Measurements from ENCODE around the gene IL1B. TPM values are rescaled to one million over a fixed set of nuclear protein-coding genes. Genes with fewer than 3 reads are reported as not detected.
"Not testable (repeated sequence)": the region's sequence is repeated elsewhere in the genome, so short reads cannot be mapped to it uniquely, and the experiment has no call there.

The IL1B gene
- total RNA-seq, 1 experiment from 2014 or later = 1.4 TPM

DNA sequence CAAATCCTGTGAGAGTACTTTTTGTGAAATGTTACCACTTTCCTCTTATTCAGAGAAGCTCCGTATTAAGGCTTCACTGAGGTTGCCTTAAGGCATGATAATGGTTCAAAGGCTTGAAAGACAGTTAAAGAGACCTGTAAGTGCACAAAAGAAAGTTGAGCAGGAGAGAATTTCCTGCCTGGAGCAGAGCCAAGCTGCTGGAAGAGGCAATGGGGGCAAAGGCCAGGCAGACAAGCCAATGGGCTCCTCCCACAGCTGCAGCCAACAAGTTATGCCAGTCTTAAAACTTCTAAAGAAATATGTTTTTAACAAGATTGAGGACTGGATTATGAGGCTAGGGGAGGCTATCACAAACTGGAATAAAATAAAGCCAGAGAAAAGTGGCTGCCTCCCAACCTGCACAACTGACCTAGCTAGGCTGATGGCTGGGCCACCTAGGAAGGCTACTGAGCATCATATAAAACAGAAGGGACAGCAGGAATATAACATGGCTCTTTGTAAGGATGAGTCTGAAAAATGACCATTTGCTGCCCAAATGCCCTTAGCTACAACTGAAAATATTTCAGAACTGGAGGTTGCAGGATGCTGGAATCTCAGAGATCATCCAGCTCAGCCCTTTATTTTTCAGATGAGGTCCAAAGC is 2.1 kb downstream of the IL1B start:
- Histone ChIP-seq H3K27me3 (ENCODE audit: insufficient read depth, low read depth) (no peaks in the 10 kb centered on the region), H3K36me3 (ENCODE audit: low read depth) (no peaks in the 10 kb centered on the region), H3K4me3 (peak overlapping the region; percentile 7; the same call in 1 of the 2 replicates), H3K79me2 (ENCODE audit: low read depth) (no peaks in the 10 kb centered on the region), H3K9me2 (ENCODE audit: insufficient read depth) (no peaks in the 10 kb centered on the region), H3K9me3 (ENCODE audit: insufficient read depth, low read depth) (peaks cover 3% of the 10 kb centered on the region), H3K4me2 (peak overlapping the region; percentile 87), H2AFZ (no peak overlapping the region), H3K27ac (peak overlapping the region; percentile 62), H4K20me1 (ENCODE audit: insufficient read depth) (no peaks in the 10 kb centered on the region), H3F3A (ENCODE audit: insufficient read depth, low read depth) (peaks cover 21% of the 10 kb centered on the region), H3K4me1 (replicated peaks; ENCODE audit: insufficient read depth) (peaks cover 47% of the 10 kb centered on the region)
- ChIA-PET POLR2A (ENCODE audit: unreplicated experiment) (no interaction called here), CTCF (no interaction called here)
- TF ChIP-seq, protein P1, sequence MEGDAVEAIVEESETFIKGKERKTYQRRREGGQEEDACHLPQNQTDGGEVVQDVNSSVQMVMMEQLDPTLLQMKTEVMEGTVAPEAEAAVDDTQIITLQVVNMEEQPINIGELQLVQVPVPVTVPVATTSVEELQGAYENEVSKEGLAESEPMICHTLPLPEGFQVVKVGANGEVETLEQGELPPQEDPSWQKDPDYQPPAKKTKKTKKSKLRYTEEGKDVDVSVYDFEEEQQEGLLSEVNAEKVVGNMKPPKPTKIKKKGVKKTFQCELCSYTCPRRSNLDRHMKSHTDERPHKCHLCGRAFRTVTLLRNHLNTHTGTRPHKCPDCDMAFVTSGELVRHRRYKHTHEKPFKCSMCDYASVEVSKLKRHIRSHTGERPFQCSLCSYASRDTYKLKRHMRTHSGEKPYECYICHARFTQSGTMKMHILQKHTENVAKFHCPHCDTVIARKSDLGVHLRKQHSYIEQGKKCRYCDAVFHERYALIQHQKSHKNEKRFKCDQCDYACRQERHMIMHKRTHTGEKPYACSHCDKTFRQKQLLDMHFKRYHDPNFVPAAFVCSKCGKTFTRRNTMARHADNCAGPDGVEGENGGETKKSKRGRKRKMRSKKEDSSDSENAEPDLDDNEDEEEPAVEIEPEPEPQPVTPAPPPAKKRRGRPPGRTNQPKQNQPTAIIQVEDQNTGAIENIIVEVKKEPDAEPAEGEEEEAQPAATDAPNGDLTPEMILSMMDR (conservative IDR thresholded peaks at IDR 0.05) = no peak
- no peak for TF ChIP-seq EZH2 (IDR thresholded peaks at IDR 0.05; ENCODE audit: low read depth)
- DNase-seq = peak; percentile 75 to 79
- no TSS peak for BruUV-seq (replicated peaks)
- intact Hi-C loops (cut with micrococcal nuclease; ENCODE audit: unreplicated experiment) = loop anchor here (2.0 kb wide), 1 partner anchor 70 kb away; the partner anchor contains the start of gene CKAP2L

DNA sequence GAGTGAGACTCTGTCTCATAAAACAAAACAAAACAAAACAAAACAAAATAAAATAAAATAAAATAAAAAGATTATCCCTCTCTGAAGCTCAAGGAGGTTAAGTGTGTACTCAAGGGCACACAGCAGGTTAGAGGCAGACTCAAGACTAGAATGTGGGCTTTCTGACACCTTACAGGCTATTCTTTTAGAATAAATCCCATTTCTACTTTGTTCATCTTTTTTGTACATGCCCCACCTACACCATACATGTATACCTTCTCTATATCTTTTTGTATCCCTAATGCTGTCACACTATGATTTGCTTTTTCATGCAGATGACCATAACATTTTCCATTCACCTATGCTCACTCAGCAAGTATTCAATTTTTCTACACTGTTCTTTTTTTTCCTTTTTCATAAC is 2.6 kb downstream of the IL1B start:
- Histone ChIP-seq H3K36me3 (ENCODE audit: low read depth) (no peaks in the 10 kb centered on the region), H3K79me2 (ENCODE audit: low read depth) (no peaks in the 10 kb centered on the region), H2AFZ (no peak overlapping the region), H3K4me2 (peak overlapping the region; percentile 87), H4K20me1 (ENCODE audit: insufficient read depth) (no peaks in the 10 kb centered on the region), H3K9me3 (ENCODE audit: insufficient read depth, low read depth) (peaks cover 3% of the 10 kb centered on the region), H3K9me2 (ENCODE audit: insufficient read depth) (no peaks in the 10 kb centered on the region), H3K4me1 (replicated peaks; ENCODE audit: insufficient read depth) (peaks cover 47% of the 10 kb centered on the region), H3K4me3 (peak overlapping the region; percentile 7; the same call in 1 of the 2 replicates), H3K27me3 (ENCODE audit: insufficient read depth, low read depth) (no peaks in the 10 kb centered on the region), H3F3A (ENCODE audit: insufficient read depth, low read depth) (peaks cover 21% of the 10 kb centered on the region), H3K27ac (peak overlapping the region; percentile 62)
- DNase-seq = no peak
- BruUV-seq (replicated peaks) = no TSS peak
- TF ChIP-seq, protein P1 (conservative IDR thresholded peaks at IDR 0.05) = no peak
- no peak for TF ChIP-seq EZH2 (IDR thresholded peaks at IDR 0.05; ENCODE audit: low read depth)
- POLR2A ChIA-PET (ENCODE audit: unreplicated experiment) = no interaction called here
- intact Hi-C loops (cut with micrococcal nuclease; ENCODE audit: unreplicated experiment) = loop anchor here (2.0 kb wide), 1 partner anchor 69 kb away; the partner anchor contains the start of gene CKAP2L
- CTCF ChIA-PET = interaction anchor here (0.7 kb wide), 1 partner anchor 108 kb away, joined by 3 read pairs; no protein-coding TSS in a partner anchor

- H3K27me3 ChIP-seq (ENCODE audit: insufficient read depth, low read depth); H3K79me2 ChIP-seq (ENCODE audit: low read depth); H2AFZ ChIP-seq; H3K9me3 ChIP-seq (ENCODE audit: insufficient read depth, low read depth); H3K36me3 ChIP-seq (ENCODE audit: low read depth); H3K9me2 ChIP-seq (ENCODE audit: insufficient read depth); POLR2A ChIA-PET (ENCODE audit: unreplicated experiment); BruUV-seq (replicated peaks); H4K20me1 ChIP-seq (ENCODE audit: insufficient read depth); intact Hi-C loops (cut with micrococcal nuclease; ENCODE audit: unreplicated experiment); H3K27ac ChIP-seq; DNase-seq; H3K4me3 ChIP-seq: not testable (repeated sequence)
- H3K4me1 ChIP-seq (replicated peaks; ENCODE audit: insufficient read depth) = peaks cover 47% of the 10 kb centered on the region
- peaks cover 21% of the 10 kb centered on the region for H3F3A ChIP-seq (ENCODE audit: insufficient read depth, low read depth)
- CTCF ChIA-PET = interaction anchor here (0.7 kb wide), 1 partner anchor 108 kb away, joined by 3 read pairs; no protein-coding TSS in a partner anchor
- H3K4me2 ChIP-seq = peak overlapping the region; percentile 87
Observed at GRCh38 chr2:112833639-112833931, 3.0 kb downstream of the IL1B start.
